ENCODE data around the gene ZPR1. TPM values are rescaled to one million over a fixed set of nuclear protein-coding genes. Genes with fewer than 3 reads are reported as not detected.

Gene ZPR1
- total and polyA plus RNA-seq, 8 donors, result 30.5 to 59.6 (median 47.5) TPM

DNA sequence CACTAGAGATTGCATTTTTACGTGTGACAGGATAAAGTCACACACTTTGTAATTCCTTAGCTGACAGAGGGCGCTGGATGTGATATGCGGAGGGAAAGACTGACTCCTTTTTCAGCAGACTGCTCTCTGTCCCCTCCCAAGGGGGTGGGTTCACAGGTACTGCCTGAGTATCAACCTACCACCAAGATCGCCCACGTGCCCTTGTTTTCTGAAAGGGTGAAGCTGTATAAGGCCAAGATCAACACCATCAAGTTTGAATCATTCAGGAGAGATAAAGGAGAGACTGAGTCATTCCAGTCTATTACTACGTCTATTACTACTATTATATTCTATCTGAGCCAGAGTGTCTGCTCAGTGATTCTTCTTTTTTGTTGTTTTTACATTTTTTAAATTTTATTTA, 45.7 kb downstream of the ZPR1 start:
- Histone ChIP-seq H3K27ac (no peak overlapping the region), H3K27me3 (no peaks in the 10 kb centered on the region), H3K36me3 (peaks cover 0 to 23% of the 10 kb centered on the region in 2 donors), H3K4me3 (no peak overlapping the region), H3K4me1 (peaks cover 0 to 7% of the 10 kb centered on the region in 2 donors), H3K9me3 (no peaks in the 10 kb centered on the region)
- intact Hi-C loops (cut with DNase I), result no loop called here
- no peak for TF ChIP-seq CTCF (IDR thresholded peaks at IDR 0.05)
- DNase-seq (peak in 1 of 4 donors; percentile 19), ATAC-seq (peak; percentile 67)

DNA sequence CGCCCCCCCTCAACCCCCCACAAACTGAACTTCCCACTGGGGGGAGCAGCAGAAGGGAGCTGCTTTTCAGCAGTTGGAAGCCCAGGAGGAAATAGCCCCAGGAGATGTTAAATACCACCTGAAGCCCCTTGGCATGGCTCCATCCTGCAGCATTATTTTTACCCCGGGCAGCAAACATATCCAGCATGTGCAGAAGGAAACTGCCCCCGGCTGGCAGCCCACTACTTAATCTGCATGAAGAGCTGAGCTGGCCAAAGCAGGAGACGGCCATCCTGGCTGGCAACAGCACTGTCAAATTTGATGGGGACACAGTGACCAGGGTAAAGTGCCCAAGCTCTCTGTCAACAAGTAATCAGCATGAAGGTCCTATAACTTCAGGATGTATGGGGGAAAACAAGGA, 47.1 kb downstream of the ZPR1 start:
- no peak for TF ChIP-seq CTCF (IDR thresholded peaks at IDR 0.05)
- no peak for ATAC-seq
- no peak overlapping the region for H3K4me3 ChIP-seq
- H3K27me3 ChIP-seq, result no peaks in the 10 kb centered on the region
- H3K4me1 ChIP-seq, result peaks cover 0 to 7% of the 10 kb centered on the region in 2 donors
- H3K27ac ChIP-seq, result no peak overlapping the region
- no peak for DNase-seq
- intact Hi-C loops (cut with DNase I), result no loop called here
- H3K36me3 ChIP-seq, result peaks cover 0 to 9% of the 10 kb centered on the region in 2 donors
- no peaks in the 10 kb centered on the region for H3K9me3 ChIP-seq

DNA sequence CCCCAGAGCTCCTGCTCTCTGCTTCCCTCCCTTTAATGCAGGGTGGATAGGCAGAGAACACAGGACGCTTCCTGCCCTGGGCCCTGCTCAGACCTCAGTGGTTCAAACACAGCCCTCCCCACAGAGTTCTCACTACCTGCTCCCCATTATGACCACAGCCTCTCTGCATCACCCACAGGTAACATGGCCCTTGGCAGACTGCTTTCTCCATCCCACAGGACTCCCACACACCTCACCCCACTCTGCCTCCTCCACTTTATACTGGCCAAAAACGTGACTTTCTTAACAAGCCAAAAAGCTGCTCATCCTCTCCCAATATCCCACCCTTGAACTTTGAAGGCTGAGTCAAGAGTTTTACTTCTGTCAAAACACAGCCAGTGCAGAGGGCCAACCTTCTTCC, 48.8 kb downstream of the ZPR1 start:
- TF ChIP-seq CTCF (IDR thresholded peaks at IDR 0.05), result no peak
- peak in 1 of 4 donors; percentile 9 for DNase-seq
- ATAC-seq, result no peak
- H3K4me3 ChIP-seq, result no peak overlapping the region
- no peaks in the 10 kb centered on the region for H3K9me3 ChIP-seq
- peaks cover 0 to 7% of the 10 kb centered on the region in 2 donors for H3K4me1 ChIP-seq
- intact Hi-C loops (cut with DNase I), result no loop called here
- H3K36me3 ChIP-seq, result peaks cover 0 to 3% of the 10 kb centered on the region in 2 donors
- H3K27ac ChIP-seq, result no peak overlapping the region
- H3K27me3 ChIP-seq, result no peaks in the 10 kb centered on the region

GRCh38 chr11:116736763-116737162, 51.1 kb downstream of the ZPR1 start:
- intact Hi-C loops (cut with DNase I), result no loop called here
- ATAC-seq (no peak), DNase-seq (no peak)
- Histone ChIP-seq H3K4me1 (peaks cover 0 to 6% of the 10 kb centered on the region in 2 donors), H3K4me3 (no peak overlapping the region), H3K27ac (no peak overlapping the region), H3K27me3 (peaks cover 0 to 8% of the 10 kb centered on the region in 2 donors), H3K9me3 (no peaks in the 10 kb centered on the region), H3K36me3 (no peaks in the 10 kb centered on the region)
- TF ChIP-seq CTCF (IDR thresholded peaks at IDR 0.05), result no peak

DNA sequence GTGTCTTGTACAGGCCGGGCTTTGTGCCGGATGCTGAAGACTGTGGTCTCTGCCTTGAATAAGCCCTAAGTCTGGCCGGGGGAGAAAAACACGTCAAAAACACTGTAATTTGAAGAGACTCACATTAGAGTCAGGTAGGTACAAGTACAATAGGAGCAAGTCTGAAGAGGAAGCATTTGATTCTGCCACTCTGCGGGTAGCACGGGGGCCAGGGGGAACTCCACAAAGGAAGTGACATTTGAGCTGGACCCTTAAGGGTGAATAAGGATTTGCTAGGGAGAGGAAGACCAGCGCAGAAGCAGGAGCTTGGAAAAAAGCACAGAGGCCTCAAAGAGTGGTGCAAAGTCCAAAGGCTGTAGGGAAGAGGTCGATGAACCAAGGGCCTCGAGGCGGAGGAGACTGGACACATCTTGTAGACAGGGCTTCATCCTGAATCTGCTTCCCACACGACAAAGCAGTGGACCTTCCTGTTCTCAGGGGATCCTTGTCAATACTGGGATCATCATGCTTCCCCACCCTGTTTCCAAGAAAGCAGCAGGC, 53.8 kb downstream of the ZPR1 start:
- DNase-seq (peak in 1 of 4 donors; percentile 6), ATAC-seq (no peak)
- no peaks in the 10 kb centered on the region for H3K36me3 ChIP-seq
- H3K9me3 ChIP-seq, result no peaks in the 10 kb centered on the region
- H3K4me1 ChIP-seq, result peaks cover 0 to 6% of the 10 kb centered on the region in 2 donors
- peaks cover 0 to 25% of the 10 kb centered on the region in 2 donors for H3K27me3 ChIP-seq
- H3K27ac ChIP-seq, result no peak overlapping the region
- H3K4me3 ChIP-seq, result no peak overlapping the region
- no peak for TF ChIP-seq CTCF (IDR thresholded peaks at IDR 0.05)
- intact Hi-C loops (cut with DNase I), result no loop called here
